Smooth muscle cell (in vitro differentiated cells): ENCODE results near the gene BDNF. TPM values are rescaled to one million over a fixed set of nuclear protein-coding genes. Genes with fewer than 3 reads are reported as not detected.

Experiments used
- DNase-seq: peaks from one replicate; lab custom pipeline; 2025; ENCODE audit not compliant: unreplicated experiment; lab: John Stamatoyannopoulos, UW
- H2AFZ ChIP-seq: fragments of 200-600 bp; sonication (generic); 2 replicates; pipeline ENCODE4 v1.6.0; 2016; ENCODE audit warnings: antibody characterized with exemption, low read depth, mild to moderate bottlenecking
- H3F3A ChIP-seq: fragments of 200-600 bp; sonication (generic); 2 replicates; pipeline ENCODE4 v1.6.0; 2017; ENCODE audit warnings: antibody characterized with exemption, low read depth
- H3K27ac ChIP-seq: fragments of 200-600 bp; sonication (generic); 2 replicates; pipeline ENCODE4 v1.5.1; 2016; ENCODE audit warnings: low read depth, mild to moderate bottlenecking
- H3K27me3 ChIP-seq: fragments of 200-600 bp; sonication (generic); 2 replicates; pipeline ENCODE4 v1.6.1; 2016; ENCODE audit warnings: low read depth, mild to moderate bottlenecking
- H3K36me3 ChIP-seq: fragments of 200-600 bp; sonication (generic); 2 replicates; pipeline ENCODE4 v1.5.1; 2016; ENCODE audit warnings: low read depth
- H3K4me1 ChIP-seq: fragments of 200-600 bp; sonication (generic); 2 replicates; pipeline ENCODE4 v1.5.1; 2016; ENCODE audit warnings: low read depth
- H3K4me2 ChIP-seq: fragments of 200-600 bp; sonication (generic); 2 replicates; pipeline ENCODE4 v1.6.0; 2016; ENCODE audit warnings: mild to moderate bottlenecking
- H3K4me3 ChIP-seq: fragments of 200-600 bp; sonication (generic); 2 replicates; pipeline ENCODE4 v1.5.1; 2016; ENCODE audit warnings: mild to moderate bottlenecking
- H3K79me2 ChIP-seq: fragments of 200-600 bp; sonication (generic); 2 replicates; pipeline ENCODE4 v1.6.0; 2016; ENCODE audit warnings: low read depth, mild to moderate bottlenecking
- H3K9ac ChIP-seq: fragments of 200-600 bp; sonication (generic); 2 replicates; pipeline ENCODE4 v1.6.0; 2016; ENCODE audit warnings: low read depth
- H3K9me3 ChIP-seq: fragments of 200-600 bp; sonication (generic); replicated peaks from 2 replicates; pipeline ENCODE4 v1.5.1; 2016; ENCODE audit warnings: low read depth
- H4K20me1 ChIP-seq: fragments of 200-600 bp; sonication (generic); 2 replicates; pipeline ENCODE4 v1.6.0; 2016; ENCODE audit warnings: low read depth
- CTCF ChIP-seq: fragments of 200-600 bp; sonication (generic); IDR thresholded peaks from 2 replicates; pipeline ENCODE4 v1.5.1; 2017; ENCODE audit warnings: borderline replicate concordance, mild to moderate bottlenecking, antibody characterized with exemption; ENCODE audit not compliant: insufficient read depth, poor library complexity, severe bottlenecking
- WGBS: methylation state at CpG from one replicate; pipeline ENCODE4 v1.1.7; 2016; ENCODE audit warnings: low lambda C conversion rate; 5-methylcytosine and 5-hydroxymethylcytosine counted together
- polyA plus RNA-seq: library from polyadenylated mRNA; unstranded; fragments of >200 nt; fragmentation: Nextera tagmentation; extraction: Ambion mirVana; gene quantifications from 2 replicates; pipeline ENCODE4 v1.2.1, GENCODE V29; 2016
- total RNA-seq: library from RNA; depleted of rRNA; stranded (reverse); fragments of >200 nt; gene quantifications from 2 replicates; pipeline ENCODE4 v1.2.3, GENCODE V29; 2014

Gene BDNF
- total and polyA plus RNA-seq, 2 experiments from 2014 or later, result 5.6 to 8.2 TPM

GRCh38 chr11:27710536-27710935 is 10.3 kb upstream of the BDNF start:
- Histone ChIP-seq H3F3A (no peaks in the 10 kb centered on the region), H3K79me2 (no peaks in the 10 kb centered on the region), H3K27ac (no peak overlapping the region), H3K4me3 (no peak overlapping the region), H3K4me2 (no peak overlapping the region), H3K36me3 (no peaks in the 10 kb centered on the region), H3K9ac (no peak overlapping the region), H4K20me1 (no peaks in the 10 kb centered on the region), H2AFZ (no peak overlapping the region), H3K9me3 (no peaks in the 10 kb centered on the region), H3K4me1 (no peaks in the 10 kb centered on the region), H3K27me3 (peaks cover 4% of the 10 kb centered on the region)
- WGBS, result 38% methylated on average over 2 of the region's 2 CpGs
- no peak for DNase-seq
- no peak for TF ChIP-seq CTCF

GRCh38 chr11:27707676-27708075 is 7.4 kb upstream of the BDNF start:
- TF ChIP-seq CTCF, result no peak
- Histone ChIP-seq H3K4me2 (no peak overlapping the region), H3F3A (no peaks in the 10 kb centered on the region), H2AFZ (no peak overlapping the region), H3K27me3 (peaks cover 4% of the 10 kb centered on the region), H4K20me1 (no peaks in the 10 kb centered on the region), H3K27ac (no peak overlapping the region), H3K79me2 (no peaks in the 10 kb centered on the region), H3K36me3 (no peaks in the 10 kb centered on the region), H3K9ac (no peak overlapping the region), H3K4me1 (no peaks in the 10 kb centered on the region), H3K4me3 (no peak overlapping the region), H3K9me3 (no peaks in the 10 kb centered on the region)
- DNase-seq, result no peak
- 85% methylated on average over 3 of the region's 3 CpGs for WGBS

- DNase-seq, result no peak
- Histone ChIP-seq H3K9ac (no peak overlapping the region), H3K9me3 (no peaks in the 10 kb centered on the region), H3K27ac (no peak overlapping the region), H3K4me3 (no peak overlapping the region), H3K4me2 (no peak overlapping the region), H3K79me2 (no peaks in the 10 kb centered on the region), H3F3A (no peaks in the 10 kb centered on the region), H3K4me1 (peaks cover 8% of the 10 kb centered on the region), H3K36me3 (no peaks in the 10 kb centered on the region), H2AFZ (no peak overlapping the region), H3K27me3 (peaks cover 15% of the 10 kb centered on the region), H4K20me1 (no peaks in the 10 kb centered on the region)
- WGBS, result 37% methylated on average over 5 of the region's 5 CpGs
- TF ChIP-seq CTCF, result peak; percentile 59
These were observed 5.9 kb upstream of the BDNF start for GRCh38 chr11:27705873-27706820.
